Rectal smooth muscle tissue (tissue), 1 donor: ENCODE measurements around the gene EAPP.

ENCODE experiments used
- H3K27ac ChIP-seq: one replicate; pipeline ENCODE4 v1.7.0; 2013; ENCODE audit warnings: low read depth, low read length, inconsistent platforms
- H3K27me3 ChIP-seq: one replicate; pipeline ENCODE4 v1.7.0; 2013; ENCODE audit warnings: low read length; ENCODE audit not compliant: control insufficient read depth, insufficient read depth
- H3K36me3 ChIP-seq: one replicate; pipeline ENCODE4 v1.7.0; 2013; ENCODE audit warnings: low read length; ENCODE audit not compliant: control insufficient read depth, insufficient read depth
- H3K4me1 ChIP-seq: one replicate; pipeline ENCODE4 v1.7.0; 2013; ENCODE audit warnings: low read length; ENCODE audit not compliant: control insufficient read depth, insufficient read depth
- H3K4me3 ChIP-seq: one replicate; pipeline ENCODE4 v1.7.0; 2013; ENCODE audit warnings: low read length
- H3K9ac ChIP-seq: one replicate; pipeline ENCODE4 v1.7.0; 2013; ENCODE audit warnings: low read length

EAPP gene

GRCh38 chr14:34470319-34470718, 69.2 kb downstream of the EAPP start:
- Histone ChIP-seq H3K9ac (no peak overlapping the region), H3K27me3 (no peaks in the 10 kb centered on the region), H3K27ac (no peak overlapping the region), H3K4me1 (no peaks in the 10 kb centered on the region), H3K4me3 (no peak overlapping the region), H3K36me3 (no peaks in the 10 kb centered on the region)

DNA sequence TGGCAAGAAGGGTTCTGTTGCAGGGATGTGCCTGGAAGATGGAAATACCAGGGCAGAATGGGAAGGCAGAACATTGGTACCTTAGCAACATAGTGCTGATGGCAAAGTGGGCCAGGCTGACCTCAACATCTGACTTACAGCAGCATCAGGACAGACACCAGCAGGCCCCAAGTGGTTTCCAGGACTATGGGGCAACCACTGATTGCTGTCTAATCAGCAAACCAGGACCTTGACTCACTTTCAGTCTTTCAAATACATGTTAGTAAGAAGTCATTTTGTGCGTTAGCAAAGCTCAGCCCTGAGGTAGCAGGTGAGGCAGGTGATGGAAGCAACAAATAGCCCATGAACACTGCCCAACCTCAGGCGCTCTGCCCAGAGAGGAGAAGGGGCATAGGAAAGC, 72.8 kb downstream of the EAPP start:
- no peaks in the 10 kb centered on the region for H3K36me3 ChIP-seq
- H3K27ac ChIP-seq = no peak overlapping the region
- no peaks in the 10 kb centered on the region for H3K27me3 ChIP-seq
- no peak overlapping the region for H3K9ac ChIP-seq
- H3K4me1 ChIP-seq = peaks cover 4% of the 10 kb centered on the region
- no peak overlapping the region for H3K4me3 ChIP-seq
